Thyroid gland (tissue), 4 donors: Measurements from ENCODE around the gene RFPL2.

Source experiments
- POLR2A ChIP-seq, 2 donors: fragments of 450-650 bp; IDR thresholded peaks; one replicate each; pipeline ENCODE4 v1.6.1; 2017; ENCODE audit warnings: antibody characterized with exemption in 2 of 2, mild to moderate bottlenecking in 2 of 2, moderate library complexity in 1 of 2
- TF ChIP-seq, protein P1 (sequence below), 6 experiments: fragments of 200-600 bp in 3 of 6; fragments of 450-650 bp in 3 of 6; sonication (generic) in 3 of 6; IDR thresholded peaks; one replicate each; pipeline ENCODE4 v1.5.1; 2016 to 2019; ENCODE audit warnings: antibody characterized with exemption in 6 of 6, mild to moderate bottlenecking in 2 of 6, inconsistent platforms in 1 of 6, moderate library complexity in 1 of 6

DNA sequence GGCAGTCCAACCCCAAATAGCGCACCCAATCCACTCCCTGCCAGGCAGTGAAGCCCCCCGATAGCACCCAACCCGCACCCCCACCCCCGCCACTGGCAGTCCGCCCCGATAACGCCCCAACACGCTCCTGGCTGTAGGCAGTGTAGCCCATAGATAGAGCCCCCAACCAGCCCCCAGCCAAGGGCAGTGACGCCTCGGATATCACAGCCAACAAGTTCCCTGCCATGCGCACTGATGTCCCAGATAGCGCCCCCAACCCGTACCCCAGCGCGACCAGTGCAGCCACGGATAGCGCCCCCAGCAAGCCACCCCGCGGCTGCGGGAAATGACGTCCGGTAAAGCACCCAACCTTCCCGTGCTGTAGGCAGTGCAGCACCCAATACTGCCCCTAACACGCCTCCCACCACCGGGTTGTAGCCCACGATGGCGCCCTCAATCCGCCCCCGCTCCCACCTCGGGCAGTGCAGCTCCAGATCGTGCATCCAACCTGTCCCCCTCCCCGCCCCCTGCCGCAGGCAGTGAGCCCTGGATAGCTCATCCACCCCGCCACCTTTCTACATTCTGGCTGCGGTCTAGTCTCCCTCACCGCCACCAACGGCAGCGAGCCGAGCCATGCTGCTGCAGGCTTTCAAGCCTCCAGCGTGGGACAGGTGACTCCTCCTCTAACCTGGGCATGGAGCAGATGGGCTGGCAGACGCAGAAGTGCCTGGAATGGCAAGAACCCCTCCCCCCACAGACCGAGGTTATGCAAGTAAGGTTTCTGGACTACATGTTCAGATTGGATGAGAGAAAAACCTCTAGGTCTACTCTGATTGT, 625 bp downstream of the RFPL2 start:
- TF ChIP-seq, protein P1, sequence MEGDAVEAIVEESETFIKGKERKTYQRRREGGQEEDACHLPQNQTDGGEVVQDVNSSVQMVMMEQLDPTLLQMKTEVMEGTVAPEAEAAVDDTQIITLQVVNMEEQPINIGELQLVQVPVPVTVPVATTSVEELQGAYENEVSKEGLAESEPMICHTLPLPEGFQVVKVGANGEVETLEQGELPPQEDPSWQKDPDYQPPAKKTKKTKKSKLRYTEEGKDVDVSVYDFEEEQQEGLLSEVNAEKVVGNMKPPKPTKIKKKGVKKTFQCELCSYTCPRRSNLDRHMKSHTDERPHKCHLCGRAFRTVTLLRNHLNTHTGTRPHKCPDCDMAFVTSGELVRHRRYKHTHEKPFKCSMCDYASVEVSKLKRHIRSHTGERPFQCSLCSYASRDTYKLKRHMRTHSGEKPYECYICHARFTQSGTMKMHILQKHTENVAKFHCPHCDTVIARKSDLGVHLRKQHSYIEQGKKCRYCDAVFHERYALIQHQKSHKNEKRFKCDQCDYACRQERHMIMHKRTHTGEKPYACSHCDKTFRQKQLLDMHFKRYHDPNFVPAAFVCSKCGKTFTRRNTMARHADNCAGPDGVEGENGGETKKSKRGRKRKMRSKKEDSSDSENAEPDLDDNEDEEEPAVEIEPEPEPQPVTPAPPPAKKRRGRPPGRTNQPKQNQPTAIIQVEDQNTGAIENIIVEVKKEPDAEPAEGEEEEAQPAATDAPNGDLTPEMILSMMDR (IDR thresholded peaks at IDR 0.05), result no peak
- no peak for TF ChIP-seq POLR2A (IDR thresholded peaks at IDR 0.05)
